A673 (cell line): ENCODE data around the gene SMIM1.

Source experiments
- CTCF ChIP-seq: fragments of 300-800, 200-600 bp; sonication (generic); conservative IDR thresholded peaks from 2 replicates; pipeline ENCODE4 v1.5.1; 2017; ENCODE audit warnings: low read depth, mild to moderate bottlenecking, antibody characterized with exemption, low read length, moderate library complexity, mixed read lengths
- EZH2 ChIP-seq: fragments of 200-600 bp; sonication (generic); IDR thresholded peaks from 2 replicates; pipeline ENCODE4 v1.6.1; 2017; ENCODE audit warnings: borderline replicate concordance, low read depth, mild to moderate bottlenecking, mixed read lengths, antibody characterized with exemption, low read length; ENCODE audit not compliant: poor library complexity, severe bottlenecking

- TF ChIP-seq EZH2 = no peak
- TF ChIP-seq CTCF = peak; percentile 58
These were observed 3.1 kb downstream of the SMIM1 start for GRCh38 chr1:3775490-3776230.
